K562 (cell line): ENCODE data around the gene EIF3I. TPM values are rescaled to one million over a fixed set of nuclear protein-coding genes. Genes with fewer than 3 reads are reported as not detected.

ENCODE experiments used
- BRCA1 ChIP-seq, 2 experiments: fragments of 450-650 bp in 1 of 2; sonication (generic) in 1 of 2; formaldehyde crosslinking in 1 of 2; IDR thresholded peaks; 2 replicates each; pipeline versions ENCODE4 v1.5.0 to v1.6.1; 2017 to 2020; ENCODE audit warnings: mild to moderate bottlenecking in 1 of 2, missing genetic modification reagents in 1 of 2
- ERF ChIP-seq: fragments of 450-650 bp; formaldehyde crosslinking; IDR thresholded peaks from 2 replicates; pipeline ENCODE4 v1.4.0; 2020; ENCODE audit warnings: mild to moderate bottlenecking, mixed read lengths
- FOXK2 ChIP-seq, 2 experiments: fragments of 450-650 bp; IDR thresholded peaks in 1 of 2; conservative IDR thresholded peaks in 1 of 2; 2 replicates each; pipeline ENCODE4 v1.6.1; 2016; ENCODE audit warnings: low read depth in 2 of 2, mild to moderate bottlenecking in 1 of 2
- FUS ChIP-seq: fragments of 200-400 bp; formaldehyde crosslinking; optimal IDR thresholded peaks from 2 replicates; pipeline ENCODE3; 2017; ENCODE audit warnings: low read depth, low read length
- NCOR1 ChIP-seq: fragments of 450-650 bp; IDR thresholded peaks from 2 replicates; pipeline ENCODE4 v1.6.1; 2016; ENCODE audit warnings: mild to moderate bottlenecking, moderate library complexity
- NFXL1 ChIP-seq: fragments of 450-650 bp; formaldehyde crosslinking; IDR thresholded peaks from 2 replicates; pipeline ENCODE4 v1.4.0; 2021; ENCODE audit warnings: mild to moderate bottlenecking
- POLR2H ChIP-seq: IDR thresholded peaks from 2 replicates; pipeline ENCODE4 v1.6.1; 2016; ENCODE audit warnings: missing genetic modification characterization, low read depth, mild to moderate bottlenecking, control low read depth, missing compliant biosample characterization, moderate library complexity
- RFX5 ChIP-seq: IDR thresholded peaks from 2 replicates; pipeline ENCODE4 v1.6.1; 2011; ENCODE audit warnings: low read depth, mild to moderate bottlenecking, improper control_type of control experiment, low read length
- SRSF7 ChIP-seq: fragments of 200-400 bp; formaldehyde crosslinking; optimal IDR thresholded peaks from 2 replicates; pipeline ENCODE3; 2017; ENCODE audit warnings: mild to moderate bottlenecking, low read depth, low read length
- ZNF384 ChIP-seq: IDR thresholded peaks from 2 replicates; pipeline ENCODE4 v1.6.1; 2012; ENCODE audit warnings: low read depth, low read length, improper control_type of control experiment
- ZNF764 ChIP-seq: fragments of 250-450 bp; sonication (Bioruptor Pico); IDR thresholded peaks from 2 replicates; pipeline ENCODE4 v1.4.0; 2020; ENCODE audit warnings: low read depth, mild to moderate bottlenecking, moderate library complexity
- polyA plus RNA-seq, 8 experiments: library from polyadenylated mRNA; depleted of rRNA in 4 of 8; stranded (reverse) in 5 of 8; unstranded in 3 of 8; fragments of >200 nt; fragmentation: Nextera tagmentation in 2 of 8; fragmentation: Illumina TruSeq in 1 of 8; extraction: Ambion mirVana in 2 of 8; extraction: Trizol in 1 of 8; gene quantifications; 2 replicates each; pipeline versions ENCODE4 v1.2.1 to v1.2.3, GENCODE V29; 2011 to 2014; ENCODE audit warnings: inconsistent platforms in 1 of 8, missing spikeins in 1 of 8
- total RNA-seq, 7 experiments: library from RNA; depleted of rRNA in 6 of 7; stranded (reverse); fragments of >200 nt in 6 of 7; fragmentation: Illumina TruSeq in 2 of 7; extraction: Trizol in 2 of 7; gene quantifications; 2 replicates each; pipeline versions ENCODE4 v1.2.1 to v1.2.3, GENCODE V29; 2011 to 2021; ENCODE audit warnings: low replicate concordance in 1 of 7
- TF ChIP-seq, protein P1 (sequence below): fragments of 450-650 bp; formaldehyde crosslinking; IDR thresholded peaks from 2 replicates; pipeline ENCODE4 v1.4.0; 2020; ENCODE audit warnings: mild to moderate bottlenecking, moderate library complexity
- TF ChIP-seq, protein P2 (sequence below): fragments of 450-650 bp; IDR thresholded peaks from 2 replicates; pipeline ENCODE4 v1.7.1; 2018; ENCODE audit warnings: mild to moderate bottlenecking, low read depth; ENCODE audit not compliant: partially characterized antibody
- TF ChIP-seq, protein P3 (sequence below): fragments of 150-350 bp; conservative IDR thresholded peaks from 2 replicates; pipeline ENCODE4 v1.6.1; 2014; ENCODE audit warnings: low read length
- TF ChIP-seq, protein P4 (sequence below): fragments of 250-450 bp; sonication (Bioruptor Pico); IDR thresholded peaks from 2 replicates; pipeline ENCODE4 v1.5.0; 2022; ENCODE audit warnings: mild to moderate bottlenecking

The EIF3I gene
- total and polyA plus RNA-seq, 9 of the 15 experiments (the other 6 are each of a cell fraction or from before 2014, with no cell fraction given): 414 to 1,526 (median 635) TPM

GRCh38 chr1:32247983-32248889 is 26.0 kb downstream of the EIF3I start (continued):
- TF ChIP-seq, protein P1, sequence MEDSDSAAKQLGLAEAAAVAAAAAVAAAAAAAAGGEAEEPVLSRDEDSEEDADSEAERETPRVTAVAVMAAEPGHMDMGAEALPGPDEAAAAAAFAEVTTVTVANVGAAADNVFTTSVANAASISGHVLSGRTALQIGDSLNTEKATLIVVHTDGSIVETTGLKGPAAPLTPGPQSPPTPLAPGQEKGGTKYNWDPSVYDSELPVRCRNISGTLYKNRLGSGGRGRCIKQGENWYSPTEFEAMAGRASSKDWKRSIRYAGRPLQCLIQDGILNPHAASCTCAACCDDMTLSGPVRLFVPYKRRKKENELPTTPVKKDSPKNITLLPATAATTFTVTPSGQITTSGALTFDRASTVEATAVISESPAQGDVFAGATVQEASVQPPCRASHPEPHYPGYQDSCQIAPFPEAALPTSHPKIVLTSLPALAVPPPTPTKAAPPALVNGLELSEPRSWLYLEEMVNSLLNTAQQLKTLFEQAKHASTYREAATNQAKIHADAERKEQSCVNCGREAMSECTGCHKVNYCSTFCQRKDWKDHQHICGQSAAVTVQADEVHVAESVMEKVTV (CRISPR knock-in tag): peak; percentile 45
- TF ChIP-seq NCOR1 (no peak; the same call in 1 of the 2 replicates), POLR2H (tag) (no peak), ZNF384 (peak; percentile 52), RFX5 (no peak), NFXL1 (CRISPR knock-in tag) (no peak), SRSF7 (no peak), ERF (no peak), ZNF764 (CRISPR knock-in tag) (no peak), FOXK2 (conservative IDR thresholded peaks at IDR 0.05 in 1 of 2, IDR thresholded peaks at IDR 0.05 in 1 of 2; ENCODE audit: low read depth in 2 of 2) (no peak), FUS (no peak), BRCA1 (IDR thresholded peaks at IDR 0.05) (no peak), BRCA1 (CRISPR knock-in tag; IDR thresholded peaks at IDR 0.05) (no peak)
- TF ChIP-seq, protein P2, sequence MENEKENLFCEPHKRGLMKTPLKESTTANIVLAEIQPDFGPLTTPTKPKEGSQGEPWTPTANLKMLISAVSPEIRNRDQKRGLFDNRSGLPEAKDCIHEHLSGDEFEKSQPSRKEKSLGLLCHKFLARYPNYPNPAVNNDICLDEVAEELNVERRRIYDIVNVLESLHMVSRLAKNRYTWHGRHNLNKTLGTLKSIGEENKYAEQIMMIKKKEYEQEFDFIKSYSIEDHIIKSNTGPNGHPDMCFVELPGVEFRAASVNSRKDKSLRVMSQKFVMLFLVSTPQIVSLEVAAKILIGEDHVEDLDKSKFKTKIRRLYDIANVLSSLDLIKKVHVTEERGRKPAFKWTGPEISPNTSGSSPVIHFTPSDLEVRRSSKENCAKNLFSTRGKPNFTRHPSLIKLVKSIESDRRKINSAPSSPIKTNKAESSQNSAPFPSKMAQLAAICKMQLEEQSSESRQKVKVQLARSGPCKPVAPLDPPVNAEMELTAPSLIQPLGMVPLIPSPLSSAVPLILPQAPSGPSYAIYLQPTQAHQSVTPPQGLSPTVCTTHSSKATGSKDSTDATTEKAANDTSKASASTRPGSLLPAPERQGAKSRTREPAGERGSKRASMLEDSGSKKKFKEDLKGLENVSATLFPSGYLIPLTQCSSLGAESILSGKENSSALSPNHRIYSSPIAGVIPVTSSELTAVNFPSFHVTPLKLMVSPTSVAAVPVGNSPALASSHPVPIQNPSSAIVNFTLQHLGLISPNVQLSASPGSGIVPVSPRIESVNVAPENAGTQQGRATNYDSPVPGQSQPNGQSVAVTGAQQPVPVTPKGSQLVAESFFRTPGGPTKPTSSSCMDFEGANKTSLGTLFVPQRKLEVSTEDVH: no peak
- TF ChIP-seq, protein P3, sequence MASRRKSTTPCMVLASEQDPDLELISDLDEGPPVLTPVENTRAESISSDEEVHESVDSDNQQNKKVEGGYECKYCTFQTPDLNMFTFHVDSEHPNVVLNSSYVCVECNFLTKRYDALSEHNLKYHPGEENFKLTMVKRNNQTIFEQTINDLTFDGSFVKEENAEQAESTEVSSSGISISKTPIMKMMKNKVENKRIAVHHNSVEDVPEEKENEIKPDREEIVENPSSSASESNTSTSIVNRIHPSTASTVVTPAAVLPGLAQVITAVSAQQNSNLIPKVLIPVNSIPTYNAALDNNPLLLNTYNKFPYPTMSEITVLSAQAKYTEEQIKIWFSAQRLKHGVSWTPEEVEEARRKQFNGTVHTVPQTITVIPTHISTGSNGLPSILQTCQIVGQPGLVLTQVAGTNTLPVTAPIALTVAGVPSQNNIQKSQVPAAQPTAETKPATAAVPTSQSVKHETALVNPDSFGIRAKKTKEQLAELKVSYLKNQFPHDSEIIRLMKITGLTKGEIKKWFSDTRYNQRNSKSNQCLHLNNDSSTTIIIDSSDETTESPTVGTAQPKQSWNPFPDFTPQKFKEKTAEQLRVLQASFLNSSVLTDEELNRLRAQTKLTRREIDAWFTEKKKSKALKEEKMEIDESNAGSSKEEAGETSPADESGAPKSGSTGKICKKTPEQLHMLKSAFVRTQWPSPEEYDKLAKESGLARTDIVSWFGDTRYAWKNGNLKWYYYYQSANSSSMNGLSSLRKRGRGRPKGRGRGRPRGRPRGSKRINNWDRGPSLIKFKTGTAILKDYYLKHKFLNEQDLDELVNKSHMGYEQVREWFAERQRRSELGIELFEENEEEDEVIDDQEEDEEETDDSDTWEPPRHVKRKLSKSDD: 0 out of 2 replicates have a peak, but pooled peaks have one; percentile 19
- TF ChIP-seq, protein P4, sequence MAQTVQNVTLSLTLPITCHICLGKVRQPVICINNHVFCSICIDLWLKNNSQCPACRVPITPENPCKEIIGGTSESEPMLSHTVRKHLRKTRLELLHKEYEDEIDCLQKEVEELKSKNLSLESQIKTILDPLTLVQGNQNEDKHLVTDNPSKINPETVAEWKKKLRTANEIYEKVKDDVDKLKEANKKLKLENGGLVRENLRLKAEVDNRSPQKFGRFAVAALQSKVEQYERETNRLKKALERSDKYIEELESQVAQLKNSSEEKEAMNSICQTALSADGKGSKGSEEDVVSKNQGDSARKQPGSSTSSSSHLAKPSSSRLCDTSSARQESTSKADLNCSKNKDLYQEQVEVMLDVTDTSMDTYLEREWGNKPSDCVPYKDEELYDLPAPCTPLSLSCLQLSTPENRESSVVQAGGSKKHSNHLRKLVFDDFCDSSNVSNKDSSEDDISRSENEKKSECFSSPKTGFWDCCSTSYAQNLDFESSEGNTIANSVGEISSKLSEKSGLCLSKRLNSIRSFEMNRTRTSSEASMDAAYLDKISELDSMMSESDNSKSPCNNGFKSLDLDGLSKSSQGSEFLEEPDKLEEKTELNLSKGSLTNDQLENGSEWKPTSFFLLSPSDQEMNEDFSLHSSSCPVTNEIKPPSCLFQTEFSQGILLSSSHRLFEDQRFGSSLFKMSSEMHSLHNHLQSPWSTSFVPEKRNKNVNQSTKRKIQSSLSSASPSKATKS (CRISPR knock-in tag): no peak
